Stimulated activated naive CD8-positive, alpha-beta T cell treated with anti-CD3 and anti-CD28 coated beads, Interleukin-15, Interleukin-2, amounts not matched to agents 100 U/mL and 50 U/mL, for 24 hours (primary cell): ENCODE results near the gene MOK.
A peak's percentile ranks its signal among the peaks of the same experiment; 100 is the strongest.
"Not testable (repeated sequence)": the region's sequence is repeated elsewhere in the genome, so short reads cannot be mapped to it uniquely, and the experiment has no call there.

Source experiments
- ATAC-seq: fragments of 150-1000 bp; cut with Tn5 transposase; one replicate; pipeline ENCODE4 v1.10.0; 2021
- DNase-seq: peaks from one replicate; pipeline ENCODE4 v3.0.0; 2021

Gene MOK

DNA sequence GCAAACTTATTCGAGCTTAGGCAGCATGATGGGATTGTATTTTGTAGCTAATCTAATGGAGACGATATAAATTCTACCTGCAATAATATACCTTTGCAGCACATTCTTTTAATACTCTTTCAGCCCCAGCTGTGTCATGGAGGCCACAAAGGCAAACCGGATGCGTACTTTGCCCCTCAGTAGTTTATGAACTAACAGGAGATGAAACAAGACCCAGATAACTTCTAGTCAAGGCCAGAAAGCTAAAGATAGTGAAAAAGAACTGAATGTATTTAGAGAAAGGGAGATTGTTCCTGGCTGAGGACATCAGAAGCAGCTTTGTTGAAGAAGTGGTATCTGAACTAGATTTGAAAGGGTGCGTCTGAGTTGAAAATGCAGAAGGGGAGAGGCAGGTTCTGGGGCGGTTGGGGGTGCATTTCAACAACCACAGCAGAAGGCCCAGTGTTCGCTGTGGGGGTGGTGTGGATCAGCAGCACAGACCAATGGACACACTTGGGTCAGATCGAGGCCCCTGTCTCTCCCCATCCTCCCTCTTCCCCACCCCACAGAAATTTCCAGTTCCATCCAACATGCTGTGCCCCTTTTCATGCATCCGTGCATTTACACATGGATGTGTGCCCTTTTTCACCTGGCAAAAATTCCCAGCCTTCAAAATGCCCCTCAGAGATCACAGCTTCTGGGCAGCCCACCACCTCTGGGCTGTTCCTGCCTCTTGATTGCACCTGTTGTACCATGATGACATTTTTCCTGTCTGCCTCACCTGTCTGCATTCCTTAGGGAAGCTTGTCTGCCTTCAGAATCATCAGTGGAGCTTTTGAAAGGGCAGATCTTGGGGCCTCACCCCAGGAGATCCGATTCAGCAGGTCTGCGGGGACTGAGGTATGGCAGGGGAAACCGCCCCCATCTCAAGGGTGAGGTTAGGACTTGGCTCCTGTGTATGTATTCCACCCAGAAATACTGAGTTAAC, 16.8 kb upstream of the MOK start:
- DNase-seq: no peak
- ATAC-seq: no peak

DNA sequence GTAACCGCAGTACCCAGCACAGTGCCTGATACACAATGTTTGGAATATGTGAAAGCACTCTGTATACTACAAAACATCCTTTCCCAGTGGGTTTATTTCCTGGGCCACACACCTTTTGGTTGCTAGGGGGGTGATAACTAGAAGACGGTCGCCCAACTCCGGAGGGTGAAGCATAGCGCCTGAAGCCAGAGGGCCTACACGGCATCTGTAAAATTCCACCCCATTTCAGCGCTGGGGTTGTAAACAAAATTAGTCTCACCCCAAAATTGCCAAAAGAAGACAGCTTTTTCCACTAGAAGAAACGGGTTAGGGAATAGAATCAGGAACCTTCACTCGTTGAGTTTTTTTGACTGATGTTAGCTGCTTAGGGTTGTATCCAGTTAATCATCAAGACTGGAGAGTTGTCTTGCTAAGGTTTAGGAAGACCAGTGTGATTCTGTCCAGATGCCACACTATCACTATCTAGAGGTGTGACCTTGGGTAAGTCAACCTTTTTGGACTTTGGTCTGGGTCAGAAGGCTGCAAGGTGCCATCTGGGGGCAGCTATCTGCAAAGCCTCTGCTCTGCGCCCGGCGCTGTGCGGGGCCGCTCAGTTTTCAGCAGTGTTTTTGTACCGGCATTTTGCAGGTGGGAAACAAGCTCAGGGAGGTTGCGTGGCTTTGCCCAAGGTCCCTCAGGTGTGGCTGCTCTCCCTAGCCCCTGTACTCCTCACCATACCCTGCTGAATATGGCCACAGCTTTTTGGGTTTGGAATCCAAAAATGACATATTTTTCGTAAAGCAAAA, 15.9 kb upstream of the MOK start:
- no peak for DNase-seq
- ATAC-seq: no peak

DNA sequence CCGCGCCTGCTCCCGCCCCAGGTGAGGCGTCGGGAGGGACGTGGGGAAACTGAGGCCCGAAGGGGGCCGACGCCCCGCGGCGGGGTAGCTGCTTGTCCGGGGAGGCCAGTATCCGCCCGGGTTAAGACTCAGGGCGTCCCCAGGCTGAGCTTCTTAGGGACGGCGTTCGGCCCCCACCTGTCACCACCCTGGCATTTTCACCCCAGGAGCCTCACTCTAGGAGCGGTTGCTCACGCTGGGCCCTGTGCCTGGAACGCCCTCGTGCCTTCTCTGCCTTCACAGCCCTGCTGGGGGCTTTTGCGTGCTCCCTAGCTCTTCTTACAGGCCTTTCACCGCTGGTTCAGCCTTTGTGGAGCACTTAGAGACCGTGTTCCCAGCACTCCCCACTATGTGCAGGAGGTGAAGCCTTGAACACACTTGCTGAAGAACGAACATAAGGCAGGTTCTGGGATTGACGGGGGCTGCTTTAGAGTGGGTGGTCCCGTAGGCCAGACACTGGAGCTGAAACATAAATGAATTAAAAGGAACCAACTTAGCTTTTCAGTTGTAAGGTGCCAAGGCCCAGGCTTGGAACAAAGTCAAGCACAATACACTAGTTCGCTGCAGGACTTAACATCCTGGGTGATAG, 15.2 kb upstream of the MOK start:
- DNase-seq (peak; percentile 43), ATAC-seq (peak; percentile 22)

DNA sequence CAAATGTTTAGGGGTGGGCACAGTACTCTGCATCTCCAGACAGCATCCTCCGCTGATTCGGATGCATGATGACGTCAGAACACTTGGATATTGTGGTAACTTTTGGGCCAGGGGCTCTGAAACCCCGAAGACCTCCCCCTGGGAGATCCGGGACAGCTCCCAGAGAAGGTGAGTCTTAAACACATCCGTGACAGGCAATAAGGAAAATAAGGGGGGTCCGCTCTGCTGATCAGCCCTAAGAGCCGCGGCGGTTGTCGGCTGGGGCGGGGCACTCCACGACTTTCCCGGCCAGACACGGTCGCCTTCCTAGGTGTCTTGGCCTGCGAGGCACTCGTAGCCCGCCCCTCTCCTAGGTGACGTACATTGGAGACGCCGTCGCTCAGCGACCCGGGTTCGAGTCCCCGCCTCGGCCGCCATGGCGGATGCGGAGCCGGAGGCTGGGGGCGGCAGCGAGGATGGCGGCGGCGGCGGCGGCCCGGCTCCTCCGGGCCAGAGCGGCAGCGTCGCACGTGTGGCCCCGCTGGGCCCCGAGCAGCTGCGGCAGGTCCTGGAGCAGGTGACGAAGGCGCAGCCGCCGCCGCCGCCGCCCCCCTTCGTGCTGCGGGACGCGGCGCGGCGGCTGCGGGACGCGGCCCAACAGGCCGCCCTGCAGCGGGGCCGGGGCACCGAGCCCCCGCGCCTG, 14.5 kb upstream of the MOK start, which contains the start of gene ZNF839:
Gene ZNF839 (plus strand): TSS at position 396 of the 682 bp plus-strand sequence. CDS start 20 bp downstream, at position 416.
- DNase-seq: peak; percentile 98
- ATAC-seq: peak; percentile 81

DNA sequence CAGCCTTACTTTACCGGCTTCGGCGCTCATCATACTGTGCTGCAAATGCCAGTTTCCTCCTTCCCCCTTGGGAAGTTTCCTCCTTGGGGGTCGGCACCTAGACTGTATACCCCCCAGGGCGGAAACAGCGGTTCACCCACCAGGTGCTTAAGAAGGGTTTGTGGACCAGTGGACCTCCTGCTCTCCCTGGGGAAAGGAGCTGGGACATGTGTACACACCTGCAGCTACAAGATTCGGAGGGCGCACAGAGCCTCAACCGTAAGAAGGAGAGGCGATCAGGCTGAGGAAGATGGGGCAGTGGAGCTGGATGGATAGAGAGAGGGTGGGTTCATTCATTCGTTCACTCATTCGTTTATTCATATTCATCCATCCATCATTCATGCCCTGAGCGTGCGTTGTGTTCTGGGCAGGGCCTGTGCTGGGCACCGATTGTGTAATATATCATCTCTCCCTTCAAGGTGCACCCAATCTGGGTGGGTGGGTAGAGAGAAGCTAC, 13.9 kb upstream of the MOK start:
- DNase-seq (no peak), ATAC-seq (no peak)

DNA sequence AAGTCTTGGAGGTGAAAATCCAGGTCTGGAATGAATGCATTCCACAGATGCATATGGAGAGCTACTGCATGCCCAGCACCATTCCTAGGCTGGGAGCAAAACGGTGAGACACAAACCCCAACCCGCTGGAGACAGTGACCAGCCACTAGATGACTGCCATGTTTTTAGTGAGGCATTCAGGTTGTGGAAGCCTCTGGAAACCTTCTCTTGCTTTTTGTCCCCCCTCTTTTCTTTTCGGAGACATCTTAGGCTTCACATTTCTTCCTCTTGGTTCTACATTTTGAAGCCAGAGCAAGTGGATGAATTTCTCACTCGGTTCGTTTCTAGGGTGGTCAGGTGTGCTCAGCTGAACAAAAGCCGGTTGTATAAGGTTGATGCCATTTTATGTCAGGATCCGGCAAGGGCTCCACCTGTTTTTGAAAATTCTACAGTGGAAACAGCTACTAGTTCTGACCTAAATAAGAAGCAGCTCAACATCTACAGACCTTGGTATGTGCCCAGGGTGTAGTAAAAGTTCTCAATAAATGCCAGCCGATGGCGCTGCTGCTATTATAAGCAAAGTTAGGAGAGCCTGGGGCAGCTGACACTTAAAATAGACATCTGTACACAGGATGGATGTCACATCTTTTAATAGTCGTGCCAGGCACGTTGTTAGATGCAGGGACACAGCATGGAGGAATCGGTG, 12.7 kb upstream of the MOK start:
- no peak for DNase-seq
- ATAC-seq: no peak

DNA sequence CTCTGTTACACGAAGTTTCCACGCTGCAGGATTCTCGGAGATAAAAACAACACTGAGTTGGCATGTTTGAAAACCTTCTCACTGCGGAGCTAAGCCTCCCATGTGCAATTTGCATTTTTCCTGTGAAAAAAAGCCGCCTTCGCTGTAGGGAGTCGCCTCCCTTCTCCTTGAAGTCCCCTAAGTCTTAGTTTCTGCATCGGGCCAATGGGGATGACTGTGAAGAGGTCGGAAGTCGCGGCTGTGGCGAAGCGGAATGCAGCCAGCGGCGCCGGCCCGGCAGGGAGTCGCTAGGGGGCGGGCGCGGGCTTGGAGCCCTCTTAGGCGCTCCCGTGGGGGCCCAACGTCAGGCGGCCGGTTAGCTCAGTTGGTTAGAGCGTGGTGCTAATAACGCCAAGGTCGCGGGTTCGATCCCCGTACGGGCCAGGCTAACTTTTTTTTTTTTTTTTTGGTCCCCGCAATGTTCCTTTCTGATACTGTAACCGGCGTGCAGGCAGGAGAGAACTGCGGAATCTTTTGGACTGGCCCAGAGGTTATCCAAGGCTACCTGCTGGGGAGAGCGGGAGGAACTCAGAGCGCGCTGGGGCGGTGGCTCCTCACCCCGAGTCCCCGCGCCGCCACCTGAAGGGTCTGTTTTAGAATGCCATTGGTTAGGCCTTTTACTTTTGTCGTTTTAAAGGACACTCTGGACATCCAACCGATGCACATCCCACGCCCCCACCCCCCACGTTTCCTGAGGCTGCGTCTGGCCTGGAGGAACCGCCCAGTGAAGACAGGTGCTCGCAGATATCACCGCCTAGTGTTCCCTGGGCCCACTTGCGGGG, 12.0 kb upstream of the MOK start:
- ATAC-seq: peak; percentile 77

DNA sequence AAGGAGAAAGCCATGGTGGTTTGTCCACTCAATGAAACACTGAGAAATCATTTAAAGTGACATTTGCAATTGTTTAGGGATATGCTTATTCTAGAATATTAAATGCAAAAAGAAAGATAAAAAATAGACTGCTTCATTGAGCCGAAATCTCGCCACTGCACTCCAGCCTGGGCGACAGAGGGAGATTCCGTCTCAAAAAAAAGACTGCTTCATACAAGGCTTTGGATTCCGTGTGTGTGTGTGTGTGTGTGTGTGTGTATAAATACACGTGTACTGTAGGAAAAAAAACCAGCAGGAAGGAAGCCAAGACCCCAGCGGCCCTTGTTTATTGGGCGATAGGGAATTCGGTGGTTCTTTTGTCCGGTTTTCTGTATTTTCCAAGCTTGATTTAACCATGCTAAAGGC, 11.4 kb upstream of the MOK start:
- ATAC-seq: no peak
- DNase-seq: no peak

More for the DNA sequence above, 12.0 kb upstream of the MOK start:
- DNase-seq: peak; percentile 94

DNA sequence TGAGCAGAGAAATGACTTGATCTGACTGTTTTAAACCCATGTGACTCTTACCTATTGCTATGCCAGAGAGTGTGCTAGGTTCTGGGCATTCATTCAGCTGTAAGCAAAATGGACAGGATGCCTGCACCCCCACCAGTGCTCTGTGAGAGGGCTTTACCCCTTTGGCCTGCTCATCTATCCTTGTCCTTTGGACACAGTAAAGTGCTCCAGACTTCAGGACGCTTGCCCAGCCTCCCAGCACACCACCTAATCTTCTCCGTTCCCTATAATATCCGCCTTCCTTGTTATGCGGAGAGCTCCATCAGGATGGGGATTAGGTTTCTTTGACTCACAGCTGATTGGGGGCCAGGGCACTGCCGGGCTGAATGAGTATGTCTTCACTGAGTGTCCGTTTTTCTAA, 10.2 kb upstream of the MOK start:
- ATAC-seq (no peak), DNase-seq (no peak)

DNA sequence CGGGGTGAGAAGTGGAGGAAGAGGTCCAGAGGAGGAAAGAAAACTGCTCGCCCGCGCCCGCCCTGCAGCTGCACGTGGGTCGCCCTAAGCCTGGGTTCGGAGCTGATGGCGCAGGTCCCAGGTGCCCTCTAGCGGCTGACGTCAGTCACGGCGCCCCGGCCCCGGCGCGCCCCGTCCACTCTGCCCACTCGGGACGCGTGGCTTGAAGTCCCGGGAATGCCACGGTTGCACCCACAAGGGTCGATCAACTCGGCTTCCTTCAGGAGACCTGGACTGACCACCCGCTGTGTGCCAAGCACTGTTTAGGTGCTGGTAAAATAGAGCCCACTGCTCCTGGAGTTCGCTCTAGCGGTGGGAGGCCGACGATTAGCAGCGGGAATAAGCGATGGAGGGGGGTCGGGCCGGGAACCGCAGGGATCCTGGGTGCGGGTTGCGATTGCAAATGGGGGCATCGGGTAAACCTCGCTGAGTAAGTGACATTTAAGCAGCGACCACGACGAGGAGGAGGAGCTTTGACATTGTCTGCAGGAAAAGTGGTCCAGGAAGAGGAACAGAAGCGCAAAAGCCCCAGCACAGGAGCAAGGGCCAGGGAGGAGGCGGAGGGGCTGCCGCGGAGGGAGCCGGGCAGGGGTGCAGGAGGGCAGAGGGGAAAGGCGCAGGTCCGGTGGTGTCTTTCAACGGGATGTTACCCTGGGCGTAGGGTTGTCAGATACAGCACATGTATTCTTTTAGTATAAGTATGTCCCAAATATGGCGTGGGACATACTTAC, 9.5 kb upstream of the MOK start:
- peak; percentile 88 for DNase-seq
- ATAC-seq: peak; percentile 69

DNA sequence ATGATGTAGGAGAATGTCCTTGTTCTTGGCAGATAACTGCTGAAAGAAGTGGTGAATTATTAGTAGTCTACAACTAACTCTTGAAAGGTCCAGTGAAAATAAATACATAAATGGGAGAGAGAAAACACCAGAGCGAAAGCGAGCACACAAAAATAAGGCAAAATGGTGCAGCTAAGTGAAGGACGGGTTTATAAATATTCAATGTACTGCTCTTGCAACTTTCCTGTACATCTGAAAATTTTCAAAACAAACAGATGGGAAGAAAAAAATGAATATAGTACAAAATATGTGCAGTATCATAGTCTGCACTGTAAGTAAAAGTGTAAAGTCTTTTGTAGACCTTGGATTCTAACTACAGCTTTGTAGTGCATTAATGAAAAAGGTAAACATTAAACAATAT, 1.3 kb downstream of the MOK start:
- no peak for DNase-seq

DNA sequence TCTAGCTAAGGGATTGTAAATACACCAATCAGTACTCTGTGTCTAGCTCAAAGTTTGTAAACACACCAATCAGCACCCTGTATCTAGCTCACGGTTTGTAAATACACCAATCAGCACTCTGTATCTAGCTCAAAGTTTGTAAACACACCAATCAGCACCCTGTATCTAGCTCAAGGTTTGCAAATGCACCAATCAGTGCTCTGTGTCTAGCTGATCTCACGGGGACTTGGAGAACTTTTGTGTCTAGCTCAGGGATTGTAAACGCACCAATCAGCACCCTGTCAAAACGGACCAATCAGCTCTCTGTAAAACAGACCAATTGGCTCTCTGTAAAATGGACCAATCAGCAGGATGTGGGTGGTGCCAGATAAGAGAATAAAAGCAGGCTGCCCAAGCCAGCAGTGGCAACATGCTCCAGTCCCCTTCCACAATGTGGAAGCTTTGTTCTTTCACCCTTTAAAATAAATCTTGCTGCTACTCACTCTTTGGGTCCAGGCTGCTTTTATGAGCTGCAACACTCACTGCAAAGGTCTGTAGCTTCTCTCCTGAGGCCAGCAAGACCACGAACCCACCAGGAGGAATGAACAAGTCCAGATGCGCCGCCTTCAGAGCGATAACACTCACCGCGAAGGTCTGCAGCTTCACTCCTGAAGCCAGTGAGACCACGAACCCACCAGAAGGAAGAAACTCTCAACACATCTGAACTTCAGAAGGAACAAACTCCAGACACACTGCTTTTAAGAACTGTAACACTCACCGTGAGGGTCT, 6.5 kb downstream of the MOK start:
- DNase-seq, ATAC-seq: not testable (repeated sequence)

More for the DNA sequence above, 1.3 kb downstream of the MOK start:
- no peak for ATAC-seq

DNA sequence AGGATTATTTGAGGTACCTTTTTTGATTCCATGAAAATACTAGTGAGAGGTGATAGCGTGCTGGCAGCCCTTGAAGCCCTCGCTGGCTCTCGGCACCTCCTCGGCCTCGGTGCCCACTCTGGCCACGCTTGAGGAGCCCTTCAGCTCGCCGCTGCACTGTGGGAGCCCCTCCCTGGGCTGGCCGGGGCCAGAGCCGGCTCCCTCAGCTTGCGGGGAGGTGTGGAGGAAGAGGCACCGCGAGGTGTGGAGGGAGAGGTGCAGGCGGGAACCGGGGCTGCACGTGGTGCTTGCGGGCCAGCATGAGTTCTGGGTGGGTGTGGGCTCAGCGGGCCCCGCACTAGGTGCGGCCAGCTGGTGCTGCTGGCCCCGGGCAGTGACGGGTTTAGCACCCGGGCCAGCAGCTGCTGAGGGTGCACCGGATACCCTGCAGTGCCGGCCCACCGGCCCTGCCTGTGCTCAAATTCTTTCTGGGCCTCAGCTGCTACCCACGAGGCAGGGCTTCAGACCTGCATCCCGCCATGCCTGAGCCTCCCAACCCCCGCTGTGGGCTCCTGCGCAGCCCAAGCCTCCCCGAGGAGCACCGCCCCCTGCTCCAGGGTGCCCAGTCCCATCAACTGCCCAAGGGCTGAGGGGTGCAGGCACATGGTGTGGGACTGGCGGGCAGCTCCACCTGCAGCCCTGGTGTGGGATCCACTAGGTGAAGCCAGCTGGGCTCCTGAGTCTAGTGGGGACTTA, 7.4 kb downstream of the MOK start:
- ATAC-seq: no peak
- DNase-seq: no peak

DNA sequence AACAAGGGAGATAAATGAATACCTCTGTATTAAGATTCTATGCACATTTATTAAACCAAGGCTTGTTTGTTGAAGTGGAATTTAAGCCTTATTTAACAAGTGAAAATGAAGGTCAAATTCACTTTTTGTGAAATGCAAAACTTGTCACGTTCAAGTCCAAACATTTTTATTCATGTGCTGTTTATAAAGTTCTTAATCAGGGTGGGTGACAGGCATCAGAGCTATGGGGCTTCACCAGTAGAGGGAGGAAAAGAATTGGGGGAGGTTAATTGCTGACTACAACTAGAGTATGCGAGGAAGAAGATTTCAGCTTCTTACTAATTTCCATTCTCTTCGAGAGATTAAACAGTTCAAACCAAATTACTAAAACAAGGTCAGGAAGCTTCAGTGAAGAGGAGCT, 9.7 kb downstream of the MOK start:
- DNase-seq (no peak), ATAC-seq (no peak)

DNA sequence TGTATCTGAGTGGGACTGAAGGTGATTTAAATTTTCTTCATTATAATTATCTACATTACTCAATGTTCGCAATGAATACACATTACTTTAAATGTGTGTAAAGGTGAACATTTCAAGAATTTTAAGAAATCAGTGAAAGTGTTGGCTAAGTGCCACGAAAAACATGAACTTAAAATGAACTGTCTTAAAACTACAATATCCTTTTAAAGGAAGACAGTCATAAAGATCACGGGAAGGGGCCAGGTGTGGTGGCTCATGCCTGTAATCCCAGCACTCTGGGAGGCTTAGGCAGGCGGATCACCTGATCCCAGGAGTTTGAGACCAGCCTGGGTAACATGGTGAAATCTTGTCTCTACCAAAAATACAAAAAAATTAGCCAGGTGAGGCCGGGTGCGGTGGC, 11.2 kb downstream of the MOK start:
- DNase-seq (no peak), ATAC-seq (no peak)

DNA sequence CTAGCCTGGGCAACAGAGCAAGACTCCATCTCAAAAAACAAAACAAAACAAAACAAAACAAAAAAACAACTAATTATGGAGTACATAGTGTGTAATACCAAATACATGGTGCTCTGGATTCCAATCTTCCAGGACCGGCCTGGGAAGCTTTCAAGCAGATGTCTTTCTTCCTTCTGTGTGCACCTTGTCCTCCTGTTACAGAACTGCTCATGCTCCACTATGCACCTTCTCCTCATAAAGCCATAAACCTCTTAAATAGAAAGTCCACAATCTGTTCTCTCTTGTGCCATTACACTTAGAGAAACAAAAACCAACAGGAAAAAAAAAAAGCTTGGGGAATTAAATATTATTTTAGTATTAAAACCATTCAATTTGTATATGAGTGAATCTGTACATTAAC, 12.5 kb downstream of the MOK start:
- DNase-seq (no peak), ATAC-seq (no peak)

DNA sequence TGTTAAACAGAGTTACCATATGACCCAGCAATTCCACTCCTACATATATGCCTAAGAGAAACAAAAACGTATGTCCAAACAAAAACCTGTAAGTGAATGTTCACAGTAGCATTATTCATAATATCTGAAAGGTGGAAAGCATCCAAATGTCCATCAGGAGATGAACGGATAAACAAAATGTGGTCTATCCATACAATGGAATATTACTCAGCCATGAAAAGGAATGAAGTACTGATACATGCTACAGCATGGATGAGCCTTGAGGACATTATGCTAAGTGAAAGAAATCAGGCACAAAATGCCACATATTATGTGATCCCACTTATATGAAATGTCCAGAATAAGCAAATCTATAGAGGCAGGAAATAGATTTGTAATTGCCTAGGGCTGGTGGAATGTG, 16.8 kb downstream of the MOK start:
- DNase-seq (no peak), ATAC-seq (no peak)

DNA sequence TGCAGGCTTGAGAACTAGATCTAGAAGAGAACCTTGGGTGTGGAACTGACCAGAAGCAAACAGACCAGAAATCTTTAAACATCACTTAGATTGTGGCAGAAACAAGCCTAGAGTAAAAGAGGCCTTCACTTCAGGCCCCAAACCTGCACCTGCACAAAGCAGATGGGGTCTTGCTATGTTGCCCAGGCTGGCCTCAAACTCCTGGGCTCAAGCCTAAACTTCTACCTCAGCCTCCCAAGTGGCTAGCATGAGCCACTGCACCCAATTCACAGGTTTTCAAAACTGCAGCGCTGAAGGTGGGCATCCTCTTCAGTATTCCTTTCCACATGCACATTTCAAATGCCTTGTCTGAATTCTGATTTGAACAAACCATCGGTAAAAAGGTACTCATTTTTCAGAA, 19.9 kb downstream of the MOK start:
- no peak for ATAC-seq
- DNase-seq: no peak
